NT2/D1 (cell line): ENCODE measurements around the gene HILPDA.
"Not testable (repeated sequence)": the region's sequence is repeated elsewhere in the genome, so short reads cannot be mapped to it uniquely, and the experiment has no call there.

ENCODE experiments used
- DNase-seq: peaks from one replicate; pipeline ENCODE4 v3.0.0-alpha.2; 2011; ENCODE audit warnings: low read depth, low spot score
- H3K27me3 ChIP-seq: 2 replicates; pipeline ENCODE4 v1.6.0; 2011; ENCODE audit warnings: mild to moderate bottlenecking; ENCODE audit not compliant: insufficient read length, insufficient read depth
- H3K36me3 ChIP-seq: 2 replicates; pipeline ENCODE4 v1.6.1; 2011; ENCODE audit warnings: mild to moderate bottlenecking, low read length, mixed read lengths; ENCODE audit not compliant: insufficient read depth, insufficient read length
- H3K4me1 ChIP-seq: 2 replicates; pipeline ENCODE4 v1.5.1; 2011; ENCODE audit not compliant: insufficient read depth, insufficient read length
- H3K4me3 ChIP-seq: 2 replicates; pipeline ENCODE4 v1.5.1; 2011; ENCODE audit warnings: low read depth; ENCODE audit not compliant: insufficient read length
- H3K9ac ChIP-seq: 2 replicates; pipeline ENCODE4 v1.6.0; 2011; ENCODE audit warnings: low read depth; ENCODE audit not compliant: insufficient read length
- H3K9me3 ChIP-seq: 2 replicates; pipeline ENCODE4 v1.5.1; 2011; ENCODE audit warnings: mild to moderate bottlenecking, low read length; ENCODE audit not compliant: insufficient read depth
- SUZ12 ChIP-seq: IDR thresholded peaks from 2 replicates; pipeline ENCODE4 v1.6.1; 2011; ENCODE audit not compliant: insufficient read length, insufficient read depth; ENCODE audit errors: extremely low read depth
- YY1 ChIP-seq: IDR thresholded peaks from 2 replicates; pipeline ENCODE4 v1.6.1; 2011; ENCODE audit not compliant: insufficient read length, insufficient read depth
- ZNF274 ChIP-seq: IDR thresholded peaks from 2 replicates; pipeline ENCODE4 v1.6.1; 2011; ENCODE audit warnings: mild to moderate bottlenecking, low read depth, low read length

HILPDA gene

GRCh38 chr7:128456255-128456725 is 612 bp downstream of the HILPDA start:
- DNase-seq, result no peak
- Histone ChIP-seq H3K4me1 (no peaks in the 10 kb centered on the region), H3K4me3 (peak overlapping the region; percentile 76), H3K9me3 (no peaks in the 10 kb centered on the region), H3K27me3 (no peaks in the 10 kb centered on the region), H3K36me3 (peaks cover 25% of the 10 kb centered on the region), H3K9ac (peak overlapping the region; percentile 88)
- no peak for TF ChIP-seq SUZ12
- no peak for TF ChIP-seq YY1
- TF ChIP-seq ZNF274, result no peak

- not testable (repeated sequence) for H3K4me1 ChIP-seq, H3K9ac ChIP-seq
Measured at GRCh38 chr7:128457385-128457784, 1.7 kb downstream of the HILPDA start.

GRCh38 chr7:128458956-128459355 is 3.3 kb downstream of the HILPDA start:
- Histone ChIP-seq H3K9me3 (peaks cover 14% of the 10 kb centered on the region; the same call in 1 of the 2 replicates), H3K4me3 (no peak overlapping the region), H3K36me3 (peaks cover 28% of the 10 kb centered on the region), H3K27me3 (no peaks in the 10 kb centered on the region), H3K4me1 (no peaks in the 10 kb centered on the region), H3K9ac (no peak overlapping the region)
- TF ChIP-seq SUZ12, result no peak
- TF ChIP-seq ZNF274, result no peak
- TF ChIP-seq YY1, result no peak
- DNase-seq, result no peak

More at GRCh38 chr7:128457385-128457784, 1.7 kb downstream of the HILPDA start:
- peaks cover 25% of the 10 kb centered on the region for H3K36me3 ChIP-seq
- not testable (repeated sequence) for H3K9me3 ChIP-seq, H3K27me3 ChIP-seq, H3K4me3 ChIP-seq, DNase-seq

- DNase-seq, result peak; percentile 78
- Histone ChIP-seq H3K4me3 (no peak overlapping the region), H3K9me3 (peaks cover 14% of the 10 kb centered on the region; the same call in 1 of the 2 replicates), H3K36me3 (peaks cover 28% of the 10 kb centered on the region), H3K9ac (no peak overlapping the region), H3K4me1 (no peaks in the 10 kb centered on the region), H3K27me3 (no peaks in the 10 kb centered on the region)
- TF ChIP-seq YY1 (no peak), SUZ12 (no peak), ZNF274 (no peak)
Measured at GRCh38 chr7:128459394-128459878, 3.8 kb downstream of the HILPDA start.

GRCh38 chr7:128462460-128462859 is 6.8 kb downstream of the HILPDA start:
- H3K36me3 ChIP-seq, result peaks cover 21% of the 10 kb centered on the region
- no peak overlapping the region for H3K4me3 ChIP-seq
- TF ChIP-seq ZNF274, result no peak
- TF ChIP-seq YY1, result no peak
- no peak for TF ChIP-seq SUZ12
- H3K9ac ChIP-seq, result no peak overlapping the region
- no peaks in the 10 kb centered on the region for H3K27me3 ChIP-seq
- peaks cover 14% of the 10 kb centered on the region; the same call in 1 of the 2 replicates for H3K9me3 ChIP-seq
- no peak for DNase-seq
- no peaks in the 10 kb centered on the region for H3K4me1 ChIP-seq

- not testable (repeated sequence) for H3K4me3 ChIP-seq, DNase-seq, H3K27me3 ChIP-seq, H3K9ac ChIP-seq, H3K4me1 ChIP-seq
- peaks cover 14% of the 10 kb centered on the region; the same call in 1 of the 2 replicates for H3K9me3 ChIP-seq
- H3K36me3 ChIP-seq, result peaks cover 14% of the 10 kb centered on the region
Measured at GRCh38 chr7:128463345-128463744, 7.7 kb downstream of the HILPDA start.

- H3K9ac ChIP-seq, H3K4me3 ChIP-seq, H3K27me3 ChIP-seq, DNase-seq, H3K36me3 ChIP-seq, H3K4me1 ChIP-seq: not testable (repeated sequence)
- peaks cover 14% of the 10 kb centered on the region; the same call in 1 of the 2 replicates for H3K9me3 ChIP-seq
Measured at GRCh38 chr7:128463933-128464332, 8.3 kb downstream of the HILPDA start.

- H3K4me1 ChIP-seq, H3K36me3 ChIP-seq, H3K9ac ChIP-seq, H3K4me3 ChIP-seq, H3K27me3 ChIP-seq, DNase-seq: not testable (repeated sequence)
- H3K9me3 ChIP-seq, result peaks cover 13% of the 10 kb centered on the region; the same call in 1 of the 2 replicates
Measured at GRCh38 chr7:128466871-128467270, 11.2 kb downstream of the HILPDA start.
